Measurements from ENCODE around the gene MTUS2. TPM values are rescaled to one million over a fixed set of nuclear protein-coding genes. Genes with fewer than 3 reads are reported as not detected.

The MTUS2 gene
- total and polyA plus RNA-seq, 4 donors: under 0.01 to 0.70 (median 0.15) TPM

DNA sequence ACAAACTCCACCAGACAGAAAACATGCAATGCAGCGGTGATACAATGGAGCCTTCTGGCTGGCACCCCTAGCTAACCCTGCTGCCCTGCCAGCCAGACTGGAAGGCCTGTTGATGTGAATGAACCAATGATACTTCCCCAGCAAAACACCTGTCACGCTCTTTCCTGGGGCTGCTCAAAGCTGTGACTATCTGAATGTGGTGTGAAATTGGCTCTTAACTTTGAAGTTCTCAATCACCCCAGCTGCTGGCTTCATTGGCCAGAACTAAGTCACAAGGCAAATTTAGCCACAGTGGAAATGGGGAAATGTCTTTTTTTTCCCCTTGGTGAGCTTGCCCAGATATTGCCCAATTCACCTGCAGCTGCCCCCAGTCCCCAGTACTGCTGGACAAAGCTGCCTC lies 628.0 kb downstream of the MTUS2 start:
- Histone ChIP-seq H3K36me3 (ENCODE audit: control insufficient read depth in 4 of 4, insufficient read depth in 3 of 4, low read depth in 1 of 4, low read length in 3 of 4) (no peaks in the 10 kb centered on the region), H3K9ac (ENCODE audit: low read depth in 1 of 2, low read length in 2 of 2) (no peak overlapping the region), H3K27me3 (ENCODE audit: control insufficient read depth in 4 of 4, insufficient read depth in 4 of 4, low read length in 3 of 4) (peaks cover 0 to 2% (median 0%) of the 10 kb centered on the region in 4 donors), H3K27ac (ENCODE audit: low read depth in 1 of 2, low read length in 2 of 2) (no peak overlapping the region), H3K4me1 (ENCODE audit: control insufficient read depth in 4 of 4, insufficient read depth in 4 of 4, low read length in 3 of 4) (no peaks in the 10 kb centered on the region), H3K4me3 (ENCODE audit: low read depth in 1 of 3, low read length in 3 of 3) (no peak overlapping the region), H3K9me3 (ENCODE audit: control insufficient read depth in 4 of 4, low read length in 3 of 4) (no peaks in the 10 kb centered on the region)
- DNase-seq (ENCODE audit: low spot score): no peak
- TF ChIP-seq TAF1 (conservative IDR thresholded peaks at IDR 0.05): no peak
- 81% methylated on average over 2 of the region's 2 CpGs for WGBS

DNA sequence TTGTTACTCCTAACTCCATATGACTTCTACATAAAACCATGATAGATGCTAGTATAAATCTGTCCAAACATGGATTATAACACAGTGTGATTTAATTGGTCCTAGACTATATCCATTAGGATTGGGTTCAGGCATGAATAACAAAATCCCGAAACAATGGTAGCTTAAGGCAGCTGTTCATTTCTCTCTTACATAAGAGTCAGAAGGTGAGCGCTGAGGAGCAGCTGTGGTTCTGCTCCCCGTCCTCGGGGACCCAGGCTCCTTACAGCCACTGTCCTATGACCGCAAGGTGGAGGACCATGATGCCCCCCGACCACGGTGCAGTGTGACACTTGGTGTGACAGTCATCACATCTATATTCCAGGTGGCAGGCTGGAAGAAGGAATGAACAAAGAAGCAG lies 629.6 kb downstream of the MTUS2 start:
- Histone ChIP-seq H3K9me3 (ENCODE audit: control insufficient read depth in 4 of 4, low read length in 3 of 4) (no peaks in the 10 kb centered on the region), H3K4me3 (ENCODE audit: low read depth in 1 of 3, low read length in 3 of 3) (no peak overlapping the region), H3K4me1 (ENCODE audit: control insufficient read depth in 4 of 4, insufficient read depth in 4 of 4, low read length in 3 of 4) (no peaks in the 10 kb centered on the region), H3K36me3 (ENCODE audit: control insufficient read depth in 4 of 4, insufficient read depth in 3 of 4, low read depth in 1 of 4, low read length in 3 of 4) (no peaks in the 10 kb centered on the region), H3K27me3 (ENCODE audit: control insufficient read depth in 4 of 4, insufficient read depth in 4 of 4, low read length in 3 of 4) (peaks cover 0 to 2% (median 0%) of the 10 kb centered on the region in 4 donors), H3K27ac (ENCODE audit: low read depth in 1 of 2, low read length in 2 of 2) (no peak overlapping the region), H3K9ac (ENCODE audit: low read depth in 1 of 2, low read length in 2 of 2) (no peak overlapping the region)
- WGBS: 95% methylated on average over 7 of the region's 7 CpGs
- no peak for DNase-seq (ENCODE audit: low spot score)
- no peak for TF ChIP-seq HNF4G (IDR thresholded peaks at IDR 0.05)
- TF ChIP-seq JUND (IDR thresholded peaks at IDR 0.05): no peak
- no peak for TF ChIP-seq RAD21 (IDR thresholded peaks at IDR 0.05)
- TF ChIP-seq EGR1 (IDR thresholded peaks at IDR 0.05; ENCODE audit: low read depth in 2 of 2): no peak
- no peak for TF ChIP-seq GABPA (IDR thresholded peaks at IDR 0.05 in 1 of 2, conservative IDR thresholded peaks at IDR 0.05 in 1 of 2)
- no peak for TF ChIP-seq HNF4A (conservative IDR thresholded peaks at IDR 0.05)
- TF ChIP-seq, protein P1, sequence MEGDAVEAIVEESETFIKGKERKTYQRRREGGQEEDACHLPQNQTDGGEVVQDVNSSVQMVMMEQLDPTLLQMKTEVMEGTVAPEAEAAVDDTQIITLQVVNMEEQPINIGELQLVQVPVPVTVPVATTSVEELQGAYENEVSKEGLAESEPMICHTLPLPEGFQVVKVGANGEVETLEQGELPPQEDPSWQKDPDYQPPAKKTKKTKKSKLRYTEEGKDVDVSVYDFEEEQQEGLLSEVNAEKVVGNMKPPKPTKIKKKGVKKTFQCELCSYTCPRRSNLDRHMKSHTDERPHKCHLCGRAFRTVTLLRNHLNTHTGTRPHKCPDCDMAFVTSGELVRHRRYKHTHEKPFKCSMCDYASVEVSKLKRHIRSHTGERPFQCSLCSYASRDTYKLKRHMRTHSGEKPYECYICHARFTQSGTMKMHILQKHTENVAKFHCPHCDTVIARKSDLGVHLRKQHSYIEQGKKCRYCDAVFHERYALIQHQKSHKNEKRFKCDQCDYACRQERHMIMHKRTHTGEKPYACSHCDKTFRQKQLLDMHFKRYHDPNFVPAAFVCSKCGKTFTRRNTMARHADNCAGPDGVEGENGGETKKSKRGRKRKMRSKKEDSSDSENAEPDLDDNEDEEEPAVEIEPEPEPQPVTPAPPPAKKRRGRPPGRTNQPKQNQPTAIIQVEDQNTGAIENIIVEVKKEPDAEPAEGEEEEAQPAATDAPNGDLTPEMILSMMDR (IDR thresholded peaks at IDR 0.05; ENCODE audit: low read depth, low read length, missing input control): no peak
- TF ChIP-seq RXRA (IDR thresholded peaks at IDR 0.05): no peak
- no peak for TF ChIP-seq ZBTB33 (IDR thresholded peaks at IDR 0.05)
- no peak for TF ChIP-seq MAX (IDR thresholded peaks at IDR 0.05)
- TF ChIP-seq SP1 (IDR thresholded peaks at IDR 0.05): no peak

- no peak overlapping the region for H3K27ac ChIP-seq (ENCODE audit: low read depth in 1 of 2, low read length in 2 of 2)
- WGBS: 86% methylated on average over 2 of the region's 2 CpGs
- no peaks in the 10 kb centered on the region for H3K4me1 ChIP-seq (ENCODE audit: control insufficient read depth in 4 of 4, insufficient read depth in 4 of 4, low read length in 3 of 4)
- peaks cover 0 to 2% (median 0%) of the 10 kb centered on the region in 4 donors for H3K27me3 ChIP-seq (ENCODE audit: control insufficient read depth in 4 of 4, insufficient read depth in 4 of 4, low read length in 3 of 4)
- no peak overlapping the region for H3K9ac ChIP-seq (ENCODE audit: low read depth in 1 of 2, low read length in 2 of 2)
- no peak overlapping the region for H3K4me3 ChIP-seq (ENCODE audit: low read depth in 1 of 3, low read length in 3 of 3)
- H3K9me3 ChIP-seq (ENCODE audit: control insufficient read depth in 4 of 4, low read length in 3 of 4): no peaks in the 10 kb centered on the region
- no peaks in the 10 kb centered on the region for H3K36me3 ChIP-seq (ENCODE audit: control insufficient read depth in 4 of 4, insufficient read depth in 3 of 4, low read depth in 1 of 4, low read length in 3 of 4)
- DNase-seq (ENCODE audit: low spot score): no peak
- no peak for TF ChIP-seq GABPA (IDR thresholded peaks at IDR 0.05 in 1 of 2, conservative IDR thresholded peaks at IDR 0.05 in 1 of 2)
- TF ChIP-seq RXRA (IDR thresholded peaks at IDR 0.05): no peak
- no peak for TF ChIP-seq HNF4G (IDR thresholded peaks at IDR 0.05)
- TF ChIP-seq, protein P1 (IDR thresholded peaks at IDR 0.05; ENCODE audit: low read depth, low read length, missing input control): no peak
- TF ChIP-seq JUND (IDR thresholded peaks at IDR 0.05): no peak
- TF ChIP-seq ATF3 (IDR thresholded peaks at IDR 0.05): no peak
- TF ChIP-seq NR2F2 (IDR thresholded peaks at IDR 0.05): no peak
- TF ChIP-seq SP1 (IDR thresholded peaks at IDR 0.05): no peak
- TF ChIP-seq, protein P2, sequence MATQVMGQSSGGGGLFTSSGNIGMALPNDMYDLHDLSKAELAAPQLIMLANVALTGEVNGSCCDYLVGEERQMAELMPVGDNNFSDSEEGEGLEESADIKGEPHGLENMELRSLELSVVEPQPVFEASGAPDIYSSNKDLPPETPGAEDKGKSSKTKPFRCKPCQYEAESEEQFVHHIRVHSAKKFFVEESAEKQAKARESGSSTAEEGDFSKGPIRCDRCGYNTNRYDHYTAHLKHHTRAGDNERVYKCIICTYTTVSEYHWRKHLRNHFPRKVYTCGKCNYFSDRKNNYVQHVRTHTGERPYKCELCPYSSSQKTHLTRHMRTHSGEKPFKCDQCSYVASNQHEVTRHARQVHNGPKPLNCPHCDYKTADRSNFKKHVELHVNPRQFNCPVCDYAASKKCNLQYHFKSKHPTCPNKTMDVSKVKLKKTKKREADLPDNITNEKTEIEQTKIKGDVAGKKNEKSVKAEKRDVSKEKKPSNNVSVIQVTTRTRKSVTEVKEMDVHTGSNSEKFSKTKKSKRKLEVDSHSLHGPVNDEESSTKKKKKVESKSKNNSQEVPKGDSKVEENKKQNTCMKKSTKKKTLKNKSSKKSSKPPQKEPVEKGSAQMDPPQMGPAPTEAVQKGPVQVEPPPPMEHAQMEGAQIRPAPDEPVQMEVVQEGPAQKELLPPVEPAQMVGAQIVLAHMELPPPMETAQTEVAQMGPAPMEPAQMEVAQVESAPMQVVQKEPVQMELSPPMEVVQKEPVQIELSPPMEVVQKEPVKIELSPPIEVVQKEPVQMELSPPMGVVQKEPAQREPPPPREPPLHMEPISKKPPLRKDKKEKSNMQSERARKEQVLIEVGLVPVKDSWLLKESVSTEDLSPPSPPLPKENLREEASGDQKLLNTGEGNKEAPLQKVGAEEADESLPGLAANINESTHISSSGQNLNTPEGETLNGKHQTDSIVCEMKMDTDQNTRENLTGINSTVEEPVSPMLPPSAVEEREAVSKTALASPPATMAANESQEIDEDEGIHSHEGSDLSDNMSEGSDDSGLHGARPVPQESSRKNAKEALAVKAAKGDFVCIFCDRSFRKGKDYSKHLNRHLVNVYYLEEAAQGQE (IDR thresholded peaks at IDR 0.05): no peak
- TF ChIP-seq YY1 (IDR thresholded peaks at IDR 0.05): no peak
- TF ChIP-seq FOXA1 (IDR thresholded peaks at IDR 0.05): no peak
- TF ChIP-seq FOXA2 (IDR thresholded peaks at IDR 0.05): no peak
- TF ChIP-seq EGR1 (IDR thresholded peaks at IDR 0.05; ENCODE audit: low read depth in 2 of 2): no peak
- TF ChIP-seq TAF1 (conservative IDR thresholded peaks at IDR 0.05): no peak
These were observed 631.8 kb downstream of the MTUS2 start for GRCh38 chr13:29451976-29452375.
